ENCODE measurements around the gene FBXO30.

- TF ChIP-seq POLR2A (IDR thresholded peaks at IDR 0.05) (no peak), CTCF (IDR thresholded peaks at IDR 0.05) (no peak)
These were observed 30.8 kb downstream of the FBXO30 start for GRCh38 chr6:145783796-145784195.

Data from body of pancreas (tissue), 4 donors.